HCT116 (cell line): ENCODE data around the gene PRAMEF1. TPM values are rescaled to one million over a fixed set of nuclear protein-coding genes. Genes with fewer than 3 reads are reported as not detected.

ENCODE experiments used
- ATAC-seq: fragments of 200-7000 bp; cut with Tn5 transposase; 2 replicates; pipeline ENCODE4 v1.9.1; 2020; ENCODE audit warnings: mild to moderate bottlenecking, moderate library complexity
- BruUV-seq: library from RNA; stranded (reverse); fragments of 400-500 nt; replicated peaks from 2 replicates; lab custom pipeline; 2021; lab: Mats Ljungman, UMichigan
- CTCF ChIA-PET: fragments of 300-600 bp; sonication (Branson Sonifier 250); formaldehyde crosslinking; loops from one replicate; lab custom pipeline; 2021; ENCODE audit warnings: antibody characterized with exemption; lab: Charles Lee
- POLR2A ChIA-PET: fragments of 300-600, 350-600 bp; sonication (Branson Sonifier 250); formaldehyde crosslinking; loops from one replicate; lab custom pipeline; 2021; ENCODE audit warnings: antibody characterized with exemption; lab: Charles Lee
- RAD21 ChIA-PET, 2 experiments: fragments of 300-600 bp; sonication (Branson Sonifier 250); formaldehyde crosslinking; loops; one replicate each; lab custom pipeline; 2023; ENCODE audit warnings: low total read pairs in 2 of 2; ENCODE audit not compliant: uncharacterized antibody in 2 of 2, unreplicated experiment in 2 of 2, low non-redundant PET in 1 of 2; lab: Charles Lee
- DNase-seq: peaks from one replicate; pipeline ENCODE4 v3.0.0-alpha.2; 2010; ENCODE audit warnings: low read depth, low spot score
- H2AFZ ChIP-seq: fragments of 200-600 bp; shearing (Covaris generic), sonication (generic); 2 replicates; pipeline ENCODE4 v1.6.1; 2017; ENCODE audit warnings: low read depth, mixed run types, mixed read lengths, antibody characterized with exemption, low read length; ENCODE audit not compliant: poor library complexity, severe bottlenecking
- H3K27ac ChIP-seq: 2 replicates; pipeline ENCODE4 v1.5.1; 2012; ENCODE audit warnings: low read depth, low read length
- H3K27me3 ChIP-seq: fragments of 200-600 bp; sonication (generic); 2 replicates; pipeline ENCODE4 v1.6.1; 2016; ENCODE audit warnings: mixed run types, low read length, mixed read lengths; ENCODE audit not compliant: insufficient read depth
- H3K36me3 ChIP-seq, 2 experiments: fragments of 200-500 bp in 1 of 2; fragments of 200-600 bp in 1 of 2; sonication (Bioruptor generic) in 1 of 2; sonication (generic) in 1 of 2; 2 replicates each; pipeline versions ENCODE4 v1.5.1 to v1.6.1; 2014 to 2016; ENCODE audit warnings: low read length in 2 of 2, inconsistent platforms in 1 of 2, mixed read lengths in 1 of 2, mixed run types in 1 of 2; ENCODE audit not compliant: insufficient read depth in 2 of 2, control insufficient read depth in 1 of 2
- H3K4me1 ChIP-seq, 2 experiments: fragments of 200-600 bp in 1 of 2; sonication (generic) in 1 of 2; 2 replicates each; pipeline versions ENCODE4 v1.5.1 to v1.6.1; 2012 to 2017; ENCODE audit warnings: low read length in 2 of 2, inconsistent platforms in 1 of 2, mild to moderate bottlenecking in 1 of 2, mixed read lengths in 1 of 2, mixed run types in 1 of 2, moderate library complexity in 1 of 2; ENCODE audit not compliant: insufficient read depth in 2 of 2, control insufficient read depth in 1 of 2
- H3K4me2 ChIP-seq: fragments of 200-600 bp; sonication (generic); 2 replicates; pipeline ENCODE4 v1.6.1; 2017; ENCODE audit warnings: mixed run types, low read length, mixed read lengths
- H3K4me3 ChIP-seq, 2 experiments: fragments of 200-600 bp in 1 of 2; sonication (generic) in 1 of 2; replicated peaks in 1 of 2; 2 replicates each; pipeline ENCODE4 v1.5.1; 2011 to 2016; ENCODE audit warnings: low read length in 2 of 2, control low read depth in 1 of 2, low read depth in 1 of 2, mild to moderate bottlenecking in 1 of 2, mixed read lengths in 1 of 2, mixed run types in 1 of 2
- H3K79me2 ChIP-seq: fragments of 200-600 bp; sonication (generic); 2 replicates; pipeline ENCODE4 v1.6.1; 2017; ENCODE audit warnings: mild to moderate bottlenecking, mixed run types, low read length, moderate library complexity, mixed read lengths; ENCODE audit not compliant: insufficient read depth
- H3K9ac ChIP-seq: fragments of 200-600 bp; sonication (generic); 2 replicates; pipeline ENCODE4 v1.6.1; 2016; ENCODE audit warnings: low read length, mixed read lengths
- H3K9me2 ChIP-seq: fragments of 200-600 bp; sonication (generic), shearing (Covaris generic); 2 replicates; pipeline ENCODE4 v1.6.1; 2017; ENCODE audit warnings: mixed run types, mild to moderate bottlenecking, moderate library complexity; ENCODE audit not compliant: insufficient read depth
- H3K9me3 ChIP-seq, 2 experiments: fragments of 200-500 bp in 1 of 2; fragments of 200-600 bp in 1 of 2; sonication (Bioruptor generic) in 1 of 2; sonication (generic) in 1 of 2; 2 replicates each; pipeline ENCODE4 v1.6.1; 2014 to 2017; ENCODE audit warnings: low read length in 2 of 2, mixed read lengths in 2 of 2, inconsistent platforms in 1 of 2, low read depth in 1 of 2, mild to moderate bottlenecking in 1 of 2, mixed run types in 1 of 2, moderate library complexity in 1 of 2; ENCODE audit not compliant: control insufficient read depth in 1 of 2, insufficient read depth in 1 of 2
- H4K20me1 ChIP-seq: fragments of 200-600 bp; sonication (generic), shearing (Covaris generic); 2 replicates; pipeline ENCODE4 v1.6.1; 2017; ENCODE audit warnings: mixed run types, mild to moderate bottlenecking, moderate library complexity; ENCODE audit not compliant: insufficient read depth
- CBX3 ChIP-seq: IDR thresholded peaks from 2 replicates; pipeline ENCODE4 v1.6.1; 2012; ENCODE audit warnings: low read depth
- EGR1 ChIP-seq: IDR thresholded peaks from 2 replicates; pipeline ENCODE4 v1.6.1; 2012; ENCODE audit warnings: low read depth
- ELF1 ChIP-seq: IDR thresholded peaks from 2 replicates; pipeline ENCODE4 v1.6.1; 2012; ENCODE audit warnings: low read depth, borderline replicate concordance
- EZH2phosphoT487 ChIP-seq: fragments of 200-600 bp; IDR thresholded peaks from 2 replicates; pipeline ENCODE4 v1.6.1; 2018; ENCODE audit warnings: antibody characterized with exemption, borderline replicate concordance
- FOSL1 ChIP-seq: IDR thresholded peaks from 2 replicates; pipeline ENCODE4 v1.6.1; 2012; ENCODE audit warnings: low read depth
- POLR2A ChIP-seq: IDR thresholded peaks from 2 replicates; pipeline ENCODE4 v1.7.0; 2011; ENCODE audit warnings: borderline replicate concordance; ENCODE audit not compliant: insufficient read depth, insufficient read length; ENCODE audit errors: extremely low read depth
- RAD21 ChIP-seq: IDR thresholded peaks from 2 replicates; pipeline ENCODE4 v1.6.1; 2012; ENCODE audit warnings: low read depth, mild to moderate bottlenecking
- SIN3A ChIP-seq: IDR thresholded peaks from 2 replicates; pipeline ENCODE4 v1.6.1; 2012; ENCODE audit warnings: low read depth
- SP1 ChIP-seq: IDR thresholded peaks from 2 replicates; pipeline ENCODE4 v1.6.1; 2012; ENCODE audit warnings: low read depth
- SRF ChIP-seq: IDR thresholded peaks from 2 replicates; pipeline ENCODE4 v1.6.1; 2012; ENCODE audit warnings: low read depth
- ZFX ChIP-seq: fragments of 450-650 bp; IDR thresholded peaks from 2 replicates; pipeline ENCODE4 v1.6.1; 2017
- intact Hi-C: fragments of 100-400 bp; cut with micrococcal nuclease; formaldehyde crosslinking; loops from 2 replicates; pipeline ENCODE4 v1.10.0; 2022
- total RNA-seq: library from RNA; stranded (reverse); gene quantifications from one replicate; pipeline ENCODE4 v1.2.1, GENCODE V29; 2021; ENCODE audit not compliant: unreplicated experiment
- TF ChIP-seq, protein P1 (sequence below): IDR thresholded peaks from 2 replicates; pipeline ENCODE4 v1.6.1; 2011; ENCODE audit warnings: mild to moderate bottlenecking, low read length, moderate library complexity; ENCODE audit not compliant: insufficient replicate concordance; ENCODE audit errors: extremely low read depth
- TF ChIP-seq, protein P2 (sequence below): IDR thresholded peaks from 2 replicates; pipeline ENCODE4 v1.6.1; 2012
- TF ChIP-seq, protein P3 (sequence below): IDR thresholded peaks from 2 replicates; pipeline ENCODE4 v1.6.1; 2012

Gene PRAMEF1
- total RNA-seq, 1 experiment from 2014 or later: not detected

DNA sequence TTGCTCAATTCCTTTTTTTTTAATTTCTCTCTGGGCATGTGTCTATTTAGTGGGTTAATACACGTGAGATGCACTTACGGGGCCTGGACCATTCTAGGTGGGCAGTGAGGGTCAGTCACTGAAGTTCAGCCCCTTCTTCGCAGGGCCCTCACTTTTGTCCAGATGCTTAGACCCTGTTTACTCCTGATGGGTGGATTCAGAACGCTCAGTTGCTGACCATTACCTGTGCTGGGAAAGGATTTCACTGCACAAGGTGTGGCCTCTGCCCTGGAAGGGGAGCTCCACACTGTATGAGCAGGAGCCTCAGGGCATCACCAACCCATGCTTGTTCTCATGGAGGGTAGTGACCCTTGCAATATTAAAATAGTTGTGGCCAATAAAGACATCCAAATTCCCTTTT lies 13.1 kb upstream of the PRAMEF1 start:
- TF ChIP-seq, protein P1, sequence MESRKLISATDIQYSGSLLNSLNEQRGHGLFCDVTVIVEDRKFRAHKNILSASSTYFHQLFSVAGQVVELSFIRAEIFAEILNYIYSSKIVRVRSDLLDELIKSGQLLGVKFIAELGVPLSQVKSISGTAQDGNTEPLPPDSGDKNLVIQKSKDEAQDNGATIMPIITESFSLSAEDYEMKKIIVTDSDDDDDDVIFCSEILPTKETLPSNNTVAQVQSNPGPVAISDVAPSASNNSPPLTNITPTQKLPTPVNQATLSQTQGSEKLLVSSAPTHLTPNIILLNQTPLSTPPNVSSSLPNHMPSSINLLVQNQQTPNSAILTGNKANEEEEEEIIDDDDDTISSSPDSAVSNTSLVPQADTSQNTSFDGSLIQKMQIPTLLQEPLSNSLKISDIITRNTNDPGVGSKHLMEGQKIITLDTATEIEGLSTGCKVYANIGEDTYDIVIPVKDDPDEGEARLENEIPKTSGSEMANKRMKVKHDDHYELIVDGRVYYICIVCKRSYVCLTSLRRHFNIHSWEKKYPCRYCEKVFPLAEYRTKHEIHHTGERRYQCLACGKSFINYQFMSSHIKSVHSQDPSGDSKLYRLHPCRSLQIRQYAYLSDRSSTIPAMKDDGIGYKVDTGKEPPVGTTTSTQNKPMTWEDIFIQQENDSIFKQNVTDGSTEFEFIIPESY: no peak
- TF ChIP-seq SRF (no peak), EGR1 (no peak), RAD21 (no peak), ELF1 (no peak), FOSL1 (no peak), SP1 (no peak), CBX3 (no peak), SIN3A (no peak), POLR2A (no peak), ZFX (no peak), EZH2phosphoT487 (no peak)
- TF ChIP-seq, protein P2, sequence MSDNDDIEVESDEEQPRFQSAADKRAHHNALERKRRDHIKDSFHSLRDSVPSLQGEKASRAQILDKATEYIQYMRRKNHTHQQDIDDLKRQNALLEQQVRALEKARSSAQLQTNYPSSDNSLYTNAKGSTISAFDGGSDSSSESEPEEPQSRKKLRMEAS: no peak
- TF ChIP-seq, protein P3, sequence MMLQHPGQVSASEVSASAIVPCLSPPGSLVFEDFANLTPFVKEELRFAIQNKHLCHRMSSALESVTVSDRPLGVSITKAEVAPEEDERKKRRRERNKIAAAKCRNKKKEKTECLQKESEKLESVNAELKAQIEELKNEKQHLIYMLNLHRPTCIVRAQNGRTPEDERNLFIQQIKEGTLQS: no peak
- Histone ChIP-seq H3K4me2 (no peak overlapping the region), H3K79me2 (no peaks in the 10 kb centered on the region), H3K9me3 (no peaks in the 10 kb centered on the region), H4K20me1 (no peaks in the 10 kb centered on the region), H3K27me3 (no peaks in the 10 kb centered on the region), H3K4me3 (no peak overlapping the region), H3K36me3 (no peaks in the 10 kb centered on the region), H3K27ac (no peak overlapping the region), H2AFZ (no peak overlapping the region), H3K4me1 (no peaks in the 10 kb centered on the region), H3K9ac (no peak overlapping the region), H3K9me2 (no peaks in the 10 kb centered on the region)
- ChIA-PET RAD21 (no interaction called here), POLR2A (no interaction called here), CTCF (no interaction called here)
- intact Hi-C loops: loop anchor here (5.0 to 10.0 kb wide), 2 partner anchors 466 to 503 kb away; no protein-coding TSS in a partner anchor
- BruUV-seq: no TSS peak
- no peak for DNase-seq
- no peak for ATAC-seq
